Trophoblast cell (in vitro differentiated cells and primary cell): ENCODE results near the gene MAGI2.
"Not testable (repeated sequence)": the region's sequence is repeated elsewhere in the genome, so short reads cannot be mapped to it uniquely, and the experiment has no call there.

Experiments used
- DNase-seq, 2 donors: peaks; one replicate each; pipeline ENCODE4 v3.0.0-alpha.2; 2016
- H2AFZ ChIP-seq: 2 replicates; pipeline ENCODE4 v1.6.1; 2013; ENCODE audit warnings: low read length, moderate library complexity, mild to moderate bottlenecking; ENCODE audit not compliant: insufficient read depth, poor library complexity
- H2AK5ac ChIP-seq: 2 replicates; pipeline ENCODE4 v1.6.1; 2013; ENCODE audit warnings: mild to moderate bottlenecking, low read length
- H2BK120ac ChIP-seq: 2 replicates; pipeline ENCODE4 v1.6.1; 2013; ENCODE audit warnings: low read length, mild to moderate bottlenecking, moderate library complexity; ENCODE audit not compliant: insufficient read depth, poor library complexity
- H2BK12ac ChIP-seq: 2 replicates; pipeline ENCODE4 v1.6.1; 2013; ENCODE audit warnings: mild to moderate bottlenecking, low read length, moderate library complexity
- H2BK5ac ChIP-seq: 2 replicates; pipeline ENCODE4 v1.6.1; 2013; ENCODE audit warnings: low read length, low read depth, moderate library complexity, mild to moderate bottlenecking; ENCODE audit not compliant: poor library complexity
- H3K14ac ChIP-seq: 2 replicates; pipeline ENCODE4 v1.6.1; 2013; ENCODE audit warnings: mild to moderate bottlenecking, low read length
- H3K18ac ChIP-seq: 2 replicates; pipeline ENCODE4 v1.6.1; 2013; ENCODE audit warnings: mild to moderate bottlenecking, low read length
- H3K23ac ChIP-seq: 2 replicates; pipeline ENCODE4 v1.6.1; 2013; ENCODE audit warnings: low read length
- H3K27ac ChIP-seq: 2 replicates; pipeline ENCODE4 v1.5.1; 2013; ENCODE audit warnings: low read depth, mild to moderate bottlenecking, inconsistent platforms, low read length, moderate library complexity
- H3K27me3 ChIP-seq: 2 replicates; pipeline ENCODE4 v1.6.1; 2013; ENCODE audit warnings: inconsistent platforms, mild to moderate bottlenecking, low read length, moderate library complexity; ENCODE audit not compliant: insufficient read depth
- H3K36me3 ChIP-seq, 2 experiments: 1 replicate in 1 of 2; 2 replicates in 1 of 2; pipeline ENCODE4 v1.6.1; 2013; ENCODE audit warnings: low read length in 2 of 2, mild to moderate bottlenecking in 2 of 2, moderate library complexity in 1 of 2; ENCODE audit not compliant: insufficient read depth in 2 of 2, control insufficient read depth in 1 of 2
- H3K4ac ChIP-seq: 2 replicates; pipeline ENCODE4 v1.6.1; 2013; ENCODE audit warnings: low read depth, mild to moderate bottlenecking, low read length, moderate library complexity
- H3K4me1 ChIP-seq, 2 experiments: 1 replicate in 1 of 2; 2 replicates in 1 of 2; pipeline ENCODE4 v1.6.1; 2013; ENCODE audit warnings: low read length in 2 of 2, mild to moderate bottlenecking in 2 of 2, moderate library complexity in 1 of 2; ENCODE audit not compliant: insufficient read depth in 2 of 2, control insufficient read depth in 1 of 2
- H3K4me2 ChIP-seq: 2 replicates; pipeline ENCODE4 v1.6.1; 2013; ENCODE audit warnings: inconsistent platforms, mild to moderate bottlenecking, low read length, moderate library complexity
- H3K4me3 ChIP-seq: 2 replicates; pipeline ENCODE4 v1.5.1; 2013; ENCODE audit warnings: mild to moderate bottlenecking, low read depth, low read length, inconsistent platforms
- H3K79me1 ChIP-seq: one replicate; pipeline ENCODE4 v1.6.1; 2013; ENCODE audit warnings: low read length
- H3K79me2 ChIP-seq: 2 replicates; pipeline ENCODE4 v1.6.1; 2013; ENCODE audit warnings: low read length, mild to moderate bottlenecking; ENCODE audit not compliant: control insufficient read depth, insufficient read depth, poor library complexity
- H3K9ac ChIP-seq: 2 replicates; pipeline ENCODE4 v1.6.1; 2013; ENCODE audit warnings: mild to moderate bottlenecking, low read length
- H3K9me3 ChIP-seq: 2 replicates; pipeline ENCODE4 v1.6.1; 2013; ENCODE audit warnings: low read depth, mild to moderate bottlenecking, control low read depth, inconsistent platforms, low read length; ENCODE audit not compliant: insufficient read depth
- H4K12ac ChIP-seq: 2 replicates; pipeline ENCODE4 v1.6.1; 2013; ENCODE audit warnings: low read depth, mild to moderate bottlenecking, low read length, moderate library complexity
- H4K8ac ChIP-seq: 2 replicates; pipeline ENCODE4 v1.6.1; 2013; ENCODE audit warnings: low read depth, mild to moderate bottlenecking, low read length, moderate library complexity
- H4K91ac ChIP-seq: one replicate; pipeline ENCODE4 v1.6.1; 2013; ENCODE audit warnings: low read depth, mild to moderate bottlenecking, low read length, moderate library complexity
- WGBS: extraction: QIAGEN DNeasy Blood & Tissue Kit; methylation state at CpG from one replicate; pipeline ENCODE4 v1.1.7; 2013; ENCODE audit warnings: missing lambda C conversion rate; ENCODE audit not compliant: insufficient read length, insufficient coverage; ENCODE audit errors: extremely low coverage; 5-methylcytosine and 5-hydroxymethylcytosine counted together

MAGI2 gene

DNA sequence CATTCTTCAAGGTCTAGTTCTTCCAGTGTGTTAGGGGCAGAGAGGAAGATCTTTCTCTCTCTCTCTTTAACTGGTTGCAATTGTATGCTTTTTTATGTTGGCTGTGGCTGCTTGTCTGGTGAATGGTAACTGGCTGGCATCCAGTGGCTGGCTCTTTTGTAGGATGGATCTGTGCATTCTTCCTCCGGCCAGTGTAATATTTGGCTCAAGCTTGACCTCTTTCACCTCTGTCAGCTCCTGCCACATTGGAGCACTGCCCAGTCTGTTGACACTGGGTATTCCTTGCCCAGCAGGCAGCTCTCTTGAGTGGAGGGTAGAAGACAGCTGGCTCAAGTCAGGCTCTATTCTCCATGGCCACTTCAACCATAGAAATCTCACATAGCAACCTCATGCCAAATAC lies 1126.6 kb downstream of the MAGI2 start:
- DNase-seq = no peak

GRCh38 chr7:78326189-78326588 lies 1127.3 kb downstream of the MAGI2 start:
- H2BK5ac ChIP-seq = no peak overlapping the region
- H2BK120ac ChIP-seq = no peak overlapping the region
- no peak overlapping the region for H4K8ac ChIP-seq
- H3K9me3 ChIP-seq = no peaks in the 10 kb centered on the region
- H3K4ac ChIP-seq = no peak overlapping the region
- no peak overlapping the region for H3K4me3 ChIP-seq
- H3K4me2 ChIP-seq = no peak overlapping the region
- peak overlapping the region; percentile 74 for H3K27ac ChIP-seq
- H4K91ac ChIP-seq = no peak overlapping the region
- no CpG with 5 or more reads among the region's 2 CpGs for WGBS
- peaks cover 6 to 9% of the 10 kb centered on the region in 2 experiments for H3K4me1 ChIP-seq
- no peaks in the 10 kb centered on the region for H3K27me3 ChIP-seq
- H3K23ac ChIP-seq = no peak overlapping the region
- no peak overlapping the region for H2AFZ ChIP-seq
- H3K14ac ChIP-seq = no peak overlapping the region
- no peaks in the 10 kb centered on the region for H3K36me3 ChIP-seq
- H3K18ac ChIP-seq = no peak overlapping the region
- no peak overlapping the region for H2BK12ac ChIP-seq
- H3K79me1 ChIP-seq = peaks cover 2% of the 10 kb centered on the region
- H2AK5ac ChIP-seq = no peak overlapping the region
- DNase-seq = peak; percentile 34 to 48
- H3K9ac ChIP-seq = no peak overlapping the region
- H4K12ac ChIP-seq = no peak overlapping the region
- H3K79me2 ChIP-seq = no peaks in the 10 kb centered on the region

More for the DNA sequence above, 1126.6 kb downstream of the MAGI2 start:
- WGBS = no CpG with 5 or more reads among the region's 1 CpG
- Histone ChIP-seq H3K9ac (no peak overlapping the region), H3K23ac (no peak overlapping the region), H4K91ac (peak overlapping the region; percentile 65), H3K79me2 (no peaks in the 10 kb centered on the region), H2BK120ac (peak overlapping the region; percentile 54), H3K4me1 (peaks cover 6 to 9% of the 10 kb centered on the region in 2 experiments), H3K9me3 (no peaks in the 10 kb centered on the region), H2AK5ac (peak overlapping the region; percentile 76), H3K4me2 (no peak overlapping the region), H3K36me3 (no peaks in the 10 kb centered on the region), H4K8ac (peak overlapping the region; percentile 35), H4K12ac (no peak overlapping the region), H3K4me3 (no peak overlapping the region), H3K4ac (no peak overlapping the region), H3K27me3 (no peaks in the 10 kb centered on the region), H2BK5ac (no peak overlapping the region), H2AFZ (no peak overlapping the region), H3K79me1 (peaks cover 2% of the 10 kb centered on the region), H2BK12ac (peak overlapping the region; percentile 94), H3K18ac (peak overlapping the region; percentile 51), H3K14ac (no peak overlapping the region), H3K27ac (peak overlapping the region; percentile 8)

DNA sequence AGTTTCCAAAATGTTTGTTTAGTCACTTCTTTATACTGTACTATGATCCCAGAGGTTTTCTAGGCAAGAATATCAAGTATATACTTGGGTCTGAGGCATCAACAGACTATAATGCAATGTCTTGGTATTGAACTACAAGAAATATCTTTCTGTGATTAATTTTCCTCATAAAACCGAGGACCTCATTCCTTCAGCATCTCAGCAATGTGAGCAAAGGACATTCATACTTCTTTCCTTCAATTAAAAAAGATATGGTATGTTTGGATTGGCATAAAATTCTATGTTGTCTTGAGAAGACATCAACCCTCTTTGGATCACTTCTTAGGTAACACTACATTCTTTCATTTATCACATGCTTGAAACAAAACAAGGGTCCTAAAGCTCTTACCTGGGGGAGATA lies 1130.3 kb downstream of the MAGI2 start:
- H3K36me3 ChIP-seq = no peaks in the 10 kb centered on the region
- no peaks in the 10 kb centered on the region for H3K79me2 ChIP-seq
- no peak overlapping the region for H3K14ac ChIP-seq
- H4K12ac ChIP-seq = no peak overlapping the region
- no peak overlapping the region for H3K23ac ChIP-seq
- H3K79me1 ChIP-seq = peaks cover 2% of the 10 kb centered on the region
- H2BK5ac ChIP-seq = no peak overlapping the region
- DNase-seq = no peak
- H4K8ac ChIP-seq = no peak overlapping the region
- no peak overlapping the region for H3K27ac ChIP-seq
- no peak overlapping the region for H3K4me2 ChIP-seq
- no peak overlapping the region for H3K4me3 ChIP-seq
- H3K18ac ChIP-seq = no peak overlapping the region
- no peak overlapping the region for H2BK120ac ChIP-seq
- no peaks in the 10 kb centered on the region for H3K27me3 ChIP-seq
- no CpG with 5 or more reads among the region's 1 CpG for WGBS
- H3K9ac ChIP-seq = no peak overlapping the region
- H3K9me3 ChIP-seq = no peaks in the 10 kb centered on the region
- no peak overlapping the region for H2AK5ac ChIP-seq
- H2AFZ ChIP-seq = no peak overlapping the region
- no peak overlapping the region for H4K91ac ChIP-seq
- H3K4ac ChIP-seq = no peak overlapping the region
- no peak overlapping the region for H2BK12ac ChIP-seq
- H3K4me1 ChIP-seq = peaks cover 6 to 9% of the 10 kb centered on the region in 2 experiments

DNA sequence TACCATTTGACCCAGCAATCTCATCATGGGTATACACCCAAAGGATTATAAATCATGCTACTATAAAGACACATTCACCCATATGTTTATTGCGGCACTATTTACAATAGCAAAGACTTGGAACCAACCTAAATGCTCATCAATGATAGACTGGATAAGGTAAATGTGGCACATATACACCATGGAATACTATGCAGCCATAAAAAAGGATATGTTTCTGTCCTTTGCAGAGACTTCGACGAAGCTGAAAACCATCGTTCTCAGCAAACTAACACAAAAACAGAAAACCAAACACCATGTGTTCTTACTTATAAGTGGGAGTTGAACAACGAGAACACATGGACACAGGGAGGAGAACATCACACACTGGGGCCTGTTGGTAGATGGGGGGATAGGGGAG lies 1131.2 kb downstream of the MAGI2 start:
- H3K18ac ChIP-seq, H2AK5ac ChIP-seq, H2BK12ac ChIP-seq, H3K9ac ChIP-seq, H3K4ac ChIP-seq, H3K27me3 ChIP-seq, H3K79me2 ChIP-seq, DNase-seq, H2BK120ac ChIP-seq, H4K8ac ChIP-seq, H2BK5ac ChIP-seq, H3K4me2 ChIP-seq, H4K91ac ChIP-seq, H4K12ac ChIP-seq, H3K4me3 ChIP-seq, H3K9me3 ChIP-seq, H3K23ac ChIP-seq, H3K79me1 ChIP-seq, H3K4me1 ChIP-seq, H2AFZ ChIP-seq, H3K14ac ChIP-seq, H3K27ac ChIP-seq, H3K36me3 ChIP-seq: not testable (repeated sequence)
- no CpG with 5 or more reads among the region's 5 CpGs for WGBS
